ENCODE data around the gene IGF2BP2.

- TF ChIP-seq CTCF (IDR thresholded peaks at IDR 0.05): no peak
- no peak for TF ChIP-seq EZH2 (IDR thresholded peaks at IDR 0.05; ENCODE audit: borderline replicate concordance, insufficient read depth, low read depth, low read length, poor library complexity, severe bottlenecking)
Measured at GRCh38 chr3:185649414-185649813, 175.4 kb downstream of the IGF2BP2 start.
